Activated T-helper 2 cell treated with anti-CD3 and anti-CD28 coated beads, Interferon-gamma antibody, Interleukin-2, Interleukin-4, amounts not matched to agents 10 μg/mL and 5 μg/mL and 100 μg/mL, durations not matched to agents 14 hours and 24 hours and 36 hours (primary cell): ENCODE data around the gene CEP131. TPM values are rescaled to one million over a fixed set of nuclear protein-coding genes. Genes with fewer than 3 reads are reported as not detected.

Source experiments
- DNase-seq: peaks from one replicate; pipeline ENCODE4 v3.0.0; 2021; ENCODE audit warnings: low spot score
- H3K27ac Mint-ChIP-seq: one replicate; pipeline ENCODE4 v1.8.0; 2021; ENCODE audit warnings: mixed read lengths
- H3K27me3 Mint-ChIP-seq: one replicate; pipeline ENCODE4 v1.8.0; 2021; ENCODE audit warnings: low read depth, mixed read lengths
- H3K36me3 Mint-ChIP-seq: one replicate; pipeline ENCODE4 v1.8.0; 2021; ENCODE audit warnings: low read depth, mixed read lengths
- H3K4me1 Mint-ChIP-seq: one replicate; pipeline ENCODE4 v1.8.0; 2021; ENCODE audit warnings: low read depth, mixed read lengths
- H3K4me3 Mint-ChIP-seq: one replicate; pipeline ENCODE4 v1.8.0; 2021; ENCODE audit warnings: low read depth, mild to moderate bottlenecking, moderate library complexity, mixed read lengths
- H3K9me3 Mint-ChIP-seq: one replicate; pipeline ENCODE4 v1.8.0; 2021; ENCODE audit warnings: mixed read lengths
- intact Hi-C: fragments of 100-400 bp; cut with micrococcal nuclease; formaldehyde crosslinking; loops from one replicate; pipeline ENCODE4 v1.15.1; 2023
- total RNA-seq: library from RNA; stranded (reverse); gene quantifications from 2 replicates; pipeline ENCODE4 v1.2.3, GENCODE V29; 2022

The CEP131 gene
- total RNA-seq, 1 donor from 2014 or later, result 14.8 TPM

- Mint-ChIP-seq H3K27ac (no peak overlapping the region), H3K9me3 (no peaks in the 10 kb centered on the region), H3K4me1 (peaks cover 11% of the 10 kb centered on the region), H3K27me3 (no peaks in the 10 kb centered on the region), H3K4me3 (peak overlapping the region; percentile 71), H3K36me3 (no peaks in the 10 kb centered on the region)
- intact Hi-C loops, result loop anchor here (10.0 kb wide), 1 partner anchor 187 kb away; the partner anchor contains the start of gene BAIAP2
- DNase-seq, result no peak
Measured at GRCh38 chr17:81221842-81222619, 734 bp downstream of the CEP131 start.

DNA sequence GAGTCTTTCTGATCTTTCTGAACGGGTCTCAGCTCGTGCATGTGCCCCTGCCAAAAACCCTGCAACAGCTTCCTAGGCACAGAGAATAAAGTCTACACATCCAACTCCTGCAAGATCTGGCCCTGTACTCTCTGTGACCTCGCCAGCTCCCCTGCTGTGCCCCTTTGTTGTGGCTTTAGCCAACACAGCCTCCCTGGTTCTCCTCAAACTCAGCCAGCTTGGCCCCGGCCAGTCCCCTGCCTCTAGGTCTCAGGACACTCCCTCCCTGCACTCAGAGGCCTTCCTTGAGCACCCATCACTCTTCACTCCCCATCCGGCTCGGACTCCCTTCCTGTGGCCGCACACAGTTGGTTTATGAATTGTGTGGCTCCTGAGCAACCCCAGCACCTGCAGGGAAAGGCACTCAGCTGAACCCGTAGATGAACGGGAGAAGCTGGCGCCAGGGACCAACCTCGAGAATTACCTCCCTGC is 1.4 kb downstream of the CEP131 start:
- Mint-ChIP-seq H3K9me3 (no peaks in the 10 kb centered on the region), H3K36me3 (no peaks in the 10 kb centered on the region), H3K4me1 (peaks cover 11% of the 10 kb centered on the region), H3K27me3 (no peaks in the 10 kb centered on the region), H3K4me3 (peak overlapping the region; percentile 71), H3K27ac (no peak overlapping the region)
- intact Hi-C loops, result loop anchor here (10.0 kb wide), 1 partner anchor 187 kb away; the partner anchor contains the start of gene BAIAP2
- no peak for DNase-seq

- H3K9me3 Mint-ChIP-seq, result no peaks in the 10 kb centered on the region
- DNase-seq, result no peak
- no peak overlapping the region for H3K4me3 Mint-ChIP-seq
- intact Hi-C loops, result loop anchor here (10.0 kb wide), 1 partner anchor 185 kb away; the partner anchor contains the start of gene BAIAP2
- H3K36me3 Mint-ChIP-seq, result no peaks in the 10 kb centered on the region
- no peak overlapping the region for H3K27ac Mint-ChIP-seq
- H3K4me1 Mint-ChIP-seq, result peaks cover 11% of the 10 kb centered on the region
- H3K27me3 Mint-ChIP-seq, result no peaks in the 10 kb centered on the region
Measured at GRCh38 chr17:81219476-81220180, 3.1 kb downstream of the CEP131 start.

DNA sequence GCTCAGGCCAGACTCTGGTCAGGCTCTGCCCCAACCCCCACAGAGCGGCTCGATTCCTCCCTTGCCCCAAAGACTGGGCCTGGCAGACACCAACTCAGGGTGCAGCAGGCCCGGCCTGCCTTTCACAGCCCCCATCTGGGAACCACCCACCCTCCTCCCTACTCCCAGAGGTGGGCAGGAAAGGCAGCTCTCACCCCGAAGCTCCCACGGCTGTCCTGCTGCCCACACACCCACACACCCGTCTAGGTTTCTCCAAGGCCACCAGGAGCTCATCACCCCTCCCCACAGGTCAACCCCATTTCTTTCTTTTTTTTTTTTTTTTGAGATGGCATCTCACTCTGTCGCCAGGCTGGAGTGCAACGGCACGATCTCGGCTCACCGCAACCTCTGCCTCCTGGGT is 3.8 kb downstream of the CEP131 start:
- DNase-seq, result no peak
- Mint-ChIP-seq H3K27me3 (no peaks in the 10 kb centered on the region), H3K4me3 (no peak overlapping the region), H3K4me1 (peaks cover 11% of the 10 kb centered on the region), H3K9me3 (no peaks in the 10 kb centered on the region), H3K36me3 (no peaks in the 10 kb centered on the region), H3K27ac (no peak overlapping the region)
- intact Hi-C loops, result no loop called here

DNA sequence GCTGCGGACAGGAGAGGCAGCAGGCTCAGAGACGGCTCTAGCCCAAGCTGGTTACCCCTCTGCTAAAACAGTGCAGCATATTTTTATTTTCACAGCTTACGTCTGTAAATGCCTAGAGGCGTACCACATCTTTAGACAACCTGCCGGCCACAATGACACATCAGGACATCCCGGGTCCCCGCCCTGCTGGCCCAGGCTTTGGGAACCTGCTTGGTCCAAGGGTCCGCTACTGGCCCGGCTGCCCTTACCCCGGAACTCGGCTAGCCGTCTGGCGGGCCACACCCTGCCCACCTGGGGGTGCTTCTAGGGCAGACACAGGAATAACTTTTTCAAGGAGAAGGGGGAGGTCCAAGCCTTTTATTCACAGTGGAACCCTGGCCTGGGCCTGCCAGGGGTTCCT is 4.3 kb downstream of the CEP131 start:
- Mint-ChIP-seq H3K4me1 (peaks cover 6% of the 10 kb centered on the region), H3K4me3 (no peak overlapping the region), H3K27ac (no peak overlapping the region), H3K27me3 (no peaks in the 10 kb centered on the region), H3K36me3 (no peaks in the 10 kb centered on the region), H3K9me3 (no peaks in the 10 kb centered on the region)
- no peak for DNase-seq
- intact Hi-C loops, result no loop called here

- Mint-ChIP-seq H3K27me3 (no peaks in the 10 kb centered on the region), H3K4me1 (peaks cover 4% of the 10 kb centered on the region), H3K27ac (no peak overlapping the region), H3K36me3 (no peaks in the 10 kb centered on the region), H3K4me3 (no peak overlapping the region), H3K9me3 (no peaks in the 10 kb centered on the region)
- DNase-seq, result no peak
- intact Hi-C loops, result no loop called here
Measured at GRCh38 chr17:81217491-81217890, 5.3 kb downstream of the CEP131 start.

GRCh38 chr17:81213978-81214377 is 8.8 kb downstream of the CEP131 start:
- H3K4me1 Mint-ChIP-seq, result no peaks in the 10 kb centered on the region
- no peak overlapping the region for H3K27ac Mint-ChIP-seq
- no peaks in the 10 kb centered on the region for H3K36me3 Mint-ChIP-seq
- H3K4me3 Mint-ChIP-seq, result no peak overlapping the region
- no peaks in the 10 kb centered on the region for H3K27me3 Mint-ChIP-seq
- no peaks in the 10 kb centered on the region for H3K9me3 Mint-ChIP-seq
- intact Hi-C loops, result no loop called here
- DNase-seq, result no peak

DNA sequence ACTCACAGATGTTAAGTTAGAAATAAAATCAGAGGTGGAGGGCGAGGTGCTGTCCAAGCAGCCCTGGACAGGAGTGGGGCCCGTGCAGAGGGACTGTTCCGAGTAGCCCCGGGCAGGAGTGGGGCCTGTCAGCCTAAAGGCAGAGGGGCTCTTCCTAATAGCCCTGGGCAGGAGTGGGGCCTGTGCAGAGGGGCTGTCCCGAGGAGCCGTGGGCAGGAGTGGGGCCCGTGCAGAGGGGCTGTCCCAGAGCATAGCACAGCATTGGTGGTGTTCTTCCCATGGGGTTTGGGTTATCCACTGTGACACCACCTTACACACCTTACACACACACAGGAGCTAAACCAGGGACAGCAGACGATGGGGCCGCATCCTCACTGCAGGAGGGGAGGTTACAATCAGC is 10.4 kb downstream of the CEP131 start:
- intact Hi-C loops, result no loop called here
- Mint-ChIP-seq H3K4me3 (no peak overlapping the region), H3K27ac (no peak overlapping the region)

DNA sequence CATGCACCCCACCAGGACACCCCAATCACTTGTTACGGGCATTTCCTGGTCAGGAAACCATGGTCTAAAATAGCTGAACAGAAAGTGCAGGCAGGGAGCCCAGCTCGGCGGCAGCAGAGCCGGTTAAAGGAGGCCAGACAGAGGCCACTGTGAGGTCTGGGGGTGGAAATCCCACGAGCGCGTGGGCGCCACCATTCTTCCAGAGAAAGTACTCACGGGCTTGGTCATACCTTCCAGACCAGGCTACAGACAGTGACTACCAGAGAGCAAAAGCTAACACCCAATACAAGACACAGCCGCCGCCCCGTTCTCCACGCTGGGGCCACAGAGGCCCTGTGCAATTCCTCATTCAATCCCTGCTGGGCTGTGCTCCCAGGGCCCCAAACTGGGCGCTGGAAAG is 11.9 kb downstream of the CEP131 start:
- Mint-ChIP-seq H3K4me1 (no peaks in the 10 kb centered on the region), H3K36me3 (no peaks in the 10 kb centered on the region), H3K9me3 (no peaks in the 10 kb centered on the region), H3K27ac (no peak overlapping the region), H3K4me3 (no peak overlapping the region), H3K27me3 (no peaks in the 10 kb centered on the region)
- intact Hi-C loops, result no loop called here
- no peak for DNase-seq

More for the DNA sequence above, 10.4 kb downstream of the CEP131 start:
- no peaks in the 10 kb centered on the region for H3K36me3 Mint-ChIP-seq
- DNase-seq, result no peak
- no peaks in the 10 kb centered on the region for H3K27me3 Mint-ChIP-seq
- H3K9me3 Mint-ChIP-seq, result no peaks in the 10 kb centered on the region
- H3K4me1 Mint-ChIP-seq, result no peaks in the 10 kb centered on the region

DNA sequence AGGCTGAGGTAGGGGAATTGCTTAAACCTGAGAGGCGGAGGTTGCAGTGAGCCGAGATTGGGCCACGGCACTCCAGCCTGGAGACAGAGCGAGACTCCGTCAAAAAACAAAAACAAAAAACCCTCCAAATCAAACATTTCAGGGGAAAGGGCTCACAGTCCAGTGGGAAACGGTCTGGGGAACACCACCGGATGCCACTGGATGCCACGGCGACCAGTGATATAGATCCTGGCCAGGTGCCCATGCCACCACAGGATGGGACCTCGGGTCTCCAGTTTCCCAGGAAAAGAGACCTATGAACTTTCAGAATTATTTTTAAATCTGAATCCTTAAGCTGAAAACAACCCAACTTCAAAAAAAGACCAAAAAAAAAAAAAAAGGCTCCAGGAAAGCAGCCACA is 12.3 kb downstream of the CEP131 start:
- Mint-ChIP-seq H3K4me3 (no peak overlapping the region), H3K27ac (no peak overlapping the region), H3K27me3 (no peaks in the 10 kb centered on the region), H3K4me1 (no peaks in the 10 kb centered on the region), H3K36me3 (no peaks in the 10 kb centered on the region), H3K9me3 (no peaks in the 10 kb centered on the region)
- no peak for DNase-seq
- intact Hi-C loops, result no loop called here

GRCh38 chr17:81209141-81209540 is 13.6 kb downstream of the CEP131 start:
- intact Hi-C loops, result no loop called here
- no peak for DNase-seq
- H3K4me3 Mint-ChIP-seq, result no peak overlapping the region
- H3K4me1 Mint-ChIP-seq, result no peaks in the 10 kb centered on the region
- H3K27me3 Mint-ChIP-seq, result no peaks in the 10 kb centered on the region
- no peaks in the 10 kb centered on the region for H3K36me3 Mint-ChIP-seq
- H3K27ac Mint-ChIP-seq, result no peak overlapping the region
- no peaks in the 10 kb centered on the region for H3K9me3 Mint-ChIP-seq

GRCh38 chr17:81208651-81209050 is 14.1 kb downstream of the CEP131 start:
- no peaks in the 10 kb centered on the region for H3K9me3 Mint-ChIP-seq
- DNase-seq, result no peak
- no peak overlapping the region for H3K27ac Mint-ChIP-seq
- no peaks in the 10 kb centered on the region for H3K27me3 Mint-ChIP-seq
- no peaks in the 10 kb centered on the region for H3K36me3 Mint-ChIP-seq
- no peaks in the 10 kb centered on the region for H3K4me1 Mint-ChIP-seq
- intact Hi-C loops, result no loop called here
- no peak overlapping the region for H3K4me3 Mint-ChIP-seq
